ENCODE measurements around the gene PRPF40B.

PRPF40B gene

DNA sequence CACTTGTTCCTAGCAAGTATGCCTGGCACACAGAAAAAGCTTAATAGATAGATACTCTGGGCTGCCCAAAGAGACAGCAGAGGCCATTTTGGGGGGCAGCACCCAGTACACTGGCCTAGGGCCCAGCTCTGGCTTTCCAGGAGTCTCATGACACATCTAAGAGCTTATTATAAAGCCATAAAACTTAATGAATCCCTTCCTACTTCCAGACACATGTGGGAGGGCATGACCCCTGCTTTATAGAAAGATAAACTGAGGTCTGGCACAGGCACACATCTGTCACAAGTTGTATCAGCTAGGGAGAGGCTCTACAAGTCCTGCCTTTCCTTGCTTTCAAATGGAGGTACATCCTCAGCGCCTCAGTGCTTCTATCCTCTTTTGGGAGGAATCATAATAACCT, 56.7 kb downstream of the PRPF40B start:
- Histone ChIP-seq H3K9me3 (replicated peaks; ENCODE audit: insufficient read depth, low read length) (no peaks in the 10 kb centered on the region), H3K27me3 (replicated peaks; ENCODE audit: insufficient read depth, low read length) (no peaks in the 10 kb centered on the region), H3K4me1 (ENCODE audit: low read length) (no peaks in the 10 kb centered on the region), H3F3A (ENCODE audit: insufficient read depth, low read length) (no peaks in the 10 kb centered on the region), H3K27ac (ENCODE audit: low read length) (no peak overlapping the region), H4K20me1 (ENCODE audit: insufficient read depth, low read length) (no peaks in the 10 kb centered on the region), H3K4me3 (ENCODE audit: low read length) (no peak overlapping the region), H3K9me2 (replicated peaks; ENCODE audit: insufficient read depth, low read length) (no peaks in the 10 kb centered on the region), H3K9ac (ENCODE audit: low read length) (no peak overlapping the region), H3K4me2 (ENCODE audit: low read depth, low read length) (no peak overlapping the region), H3K36me3 (replicated peaks; ENCODE audit: insufficient read depth, low read length) (no peaks in the 10 kb centered on the region), H3K79me2 (ENCODE audit: low read length) (0 out of 2 replicates have a peak, but pooled peaks cover 4% of the 10 kb centered on the region), H2AFZ (ENCODE audit: low read length) (no peak overlapping the region)
- TF ChIP-seq EZH2 (optimal IDR thresholded peaks at IDR 0.05; ENCODE audit: low read depth, low read length) (no peak), EZH2phosphoT487 (IDR thresholded peaks at IDR 0.05; ENCODE audit: low read length) (no peak)
- TF ChIP-seq, protein P1, sequence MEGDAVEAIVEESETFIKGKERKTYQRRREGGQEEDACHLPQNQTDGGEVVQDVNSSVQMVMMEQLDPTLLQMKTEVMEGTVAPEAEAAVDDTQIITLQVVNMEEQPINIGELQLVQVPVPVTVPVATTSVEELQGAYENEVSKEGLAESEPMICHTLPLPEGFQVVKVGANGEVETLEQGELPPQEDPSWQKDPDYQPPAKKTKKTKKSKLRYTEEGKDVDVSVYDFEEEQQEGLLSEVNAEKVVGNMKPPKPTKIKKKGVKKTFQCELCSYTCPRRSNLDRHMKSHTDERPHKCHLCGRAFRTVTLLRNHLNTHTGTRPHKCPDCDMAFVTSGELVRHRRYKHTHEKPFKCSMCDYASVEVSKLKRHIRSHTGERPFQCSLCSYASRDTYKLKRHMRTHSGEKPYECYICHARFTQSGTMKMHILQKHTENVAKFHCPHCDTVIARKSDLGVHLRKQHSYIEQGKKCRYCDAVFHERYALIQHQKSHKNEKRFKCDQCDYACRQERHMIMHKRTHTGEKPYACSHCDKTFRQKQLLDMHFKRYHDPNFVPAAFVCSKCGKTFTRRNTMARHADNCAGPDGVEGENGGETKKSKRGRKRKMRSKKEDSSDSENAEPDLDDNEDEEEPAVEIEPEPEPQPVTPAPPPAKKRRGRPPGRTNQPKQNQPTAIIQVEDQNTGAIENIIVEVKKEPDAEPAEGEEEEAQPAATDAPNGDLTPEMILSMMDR (IDR thresholded peaks at IDR 0.05; ENCODE audit: low read length) = no peak
- DNase-seq = no peak

DNA sequence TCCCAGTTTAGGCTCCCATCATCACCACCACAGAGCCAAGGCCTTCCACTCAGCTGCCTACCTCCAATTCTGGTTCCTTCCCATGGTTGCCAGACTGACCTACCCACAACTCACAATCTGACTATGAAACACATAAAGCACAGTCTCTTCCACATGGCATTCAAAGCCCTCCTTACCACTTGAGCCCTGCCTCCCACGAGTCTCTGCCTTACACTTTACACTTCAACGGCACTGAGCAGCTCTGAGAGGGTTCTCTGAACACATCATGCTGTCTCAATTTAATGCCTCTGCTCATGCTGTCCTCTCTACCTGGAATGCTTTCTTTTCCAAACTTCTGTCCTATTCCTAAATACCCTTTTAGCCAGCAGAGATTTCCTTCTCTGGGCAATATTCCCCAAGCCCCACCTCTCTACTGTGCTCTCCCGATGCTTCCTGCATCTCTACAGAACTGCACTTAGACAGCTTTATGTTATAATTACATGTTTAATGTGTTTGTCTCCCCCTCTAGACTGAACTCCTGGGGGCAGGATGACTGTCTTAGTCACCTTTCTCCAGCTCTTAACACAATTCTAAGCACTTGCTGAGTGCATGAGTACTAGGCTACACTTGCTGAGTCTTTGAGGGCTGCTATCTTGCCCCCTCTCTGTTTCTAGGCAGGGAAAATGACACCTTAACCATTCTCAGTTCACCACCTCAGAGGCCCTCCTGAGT, 60.4 kb downstream of the PRPF40B start:
- Histone ChIP-seq H3K4me3 (ENCODE audit: low read length) (no peak overlapping the region), H3F3A (ENCODE audit: insufficient read depth, low read length) (no peaks in the 10 kb centered on the region), H4K20me1 (ENCODE audit: insufficient read depth, low read length) (no peaks in the 10 kb centered on the region), H3K79me2 (ENCODE audit: low read length) (0 out of 2 replicates have a peak, but pooled peaks cover 4% of the 10 kb centered on the region), H3K4me1 (ENCODE audit: low read length) (peaks cover 3% of the 10 kb centered on the region; the same call in 1 of the 2 replicates), H3K4me2 (ENCODE audit: low read depth, low read length) (no peak overlapping the region), H3K27ac (ENCODE audit: low read length) (no peak overlapping the region), H3K9me3 (replicated peaks; ENCODE audit: insufficient read depth, low read length) (no peaks in the 10 kb centered on the region), H3K27me3 (replicated peaks; ENCODE audit: insufficient read depth, low read length) (no peaks in the 10 kb centered on the region), H2AFZ (ENCODE audit: low read length) (no peak overlapping the region), H3K36me3 (replicated peaks; ENCODE audit: insufficient read depth, low read length) (no peaks in the 10 kb centered on the region), H3K9me2 (replicated peaks; ENCODE audit: insufficient read depth, low read length) (no peaks in the 10 kb centered on the region), H3K9ac (ENCODE audit: low read length) (no peak overlapping the region)
- TF ChIP-seq EZH2phosphoT487 (IDR thresholded peaks at IDR 0.05; ENCODE audit: low read length) (no peak), EZH2 (optimal IDR thresholded peaks at IDR 0.05; ENCODE audit: low read depth, low read length) (no peak)
- TF ChIP-seq, protein P1 (IDR thresholded peaks at IDR 0.05; ENCODE audit: low read length) = no peak
- DNase-seq = no peak

DNA sequence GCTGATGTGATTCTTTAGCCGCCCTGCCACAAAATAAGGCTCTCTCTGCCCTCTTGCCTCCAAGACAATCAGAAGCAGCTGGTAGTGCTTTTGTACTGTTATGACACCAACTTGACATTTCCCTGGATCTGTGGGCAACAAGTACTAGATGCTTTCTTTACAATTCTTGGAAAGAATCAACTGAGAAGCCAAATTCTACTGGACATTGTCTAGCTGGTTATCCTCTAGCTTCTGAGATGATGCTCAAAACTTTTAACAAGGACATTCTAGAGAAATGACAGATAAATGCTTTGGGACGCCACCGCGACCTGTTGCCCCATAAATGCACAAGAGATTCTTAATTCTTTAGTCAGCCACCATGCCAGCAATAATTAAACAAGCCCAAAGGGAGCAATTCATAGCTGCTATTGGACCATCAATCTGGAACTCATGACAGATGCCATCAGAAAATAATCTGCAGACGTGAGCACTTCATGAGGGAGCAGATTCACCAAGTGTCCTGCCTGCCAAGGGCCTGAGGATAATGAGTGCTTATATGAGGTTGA, 61.0 kb downstream of the PRPF40B start:
- Histone ChIP-seq H3K9me2 (replicated peaks; ENCODE audit: insufficient read depth, low read length) (no peaks in the 10 kb centered on the region), H3K9me3 (replicated peaks; ENCODE audit: insufficient read depth, low read length) (no peaks in the 10 kb centered on the region), H2AFZ (ENCODE audit: low read length) (no peak overlapping the region), H3K4me1 (ENCODE audit: low read length) (peaks cover 10% of the 10 kb centered on the region), H3K27ac (ENCODE audit: low read length) (no peak overlapping the region), H3K4me2 (ENCODE audit: low read depth, low read length) (no peak overlapping the region), H3F3A (ENCODE audit: insufficient read depth, low read length) (peaks cover 4% of the 10 kb centered on the region; the same call in 1 of the 2 replicates), H4K20me1 (ENCODE audit: insufficient read depth, low read length) (no peaks in the 10 kb centered on the region), H3K9ac (ENCODE audit: low read length) (no peak overlapping the region), H3K79me2 (ENCODE audit: low read length) (0 out of 2 replicates have a peak, but pooled peaks cover 4% of the 10 kb centered on the region), H3K4me3 (ENCODE audit: low read length) (no peak overlapping the region), H3K36me3 (replicated peaks; ENCODE audit: insufficient read depth, low read length) (no peaks in the 10 kb centered on the region), H3K27me3 (replicated peaks; ENCODE audit: insufficient read depth, low read length) (no peaks in the 10 kb centered on the region)
- no peak for DNase-seq
- TF ChIP-seq EZH2phosphoT487 (IDR thresholded peaks at IDR 0.05; ENCODE audit: low read length) = no peak
- TF ChIP-seq, protein P1 (IDR thresholded peaks at IDR 0.05; ENCODE audit: low read length) = no peak
- TF ChIP-seq EZH2 (optimal IDR thresholded peaks at IDR 0.05; ENCODE audit: low read depth, low read length) = no peak

All from MM.1S (cell line).